ENCODE data around the gene ZNF407.

DNA sequence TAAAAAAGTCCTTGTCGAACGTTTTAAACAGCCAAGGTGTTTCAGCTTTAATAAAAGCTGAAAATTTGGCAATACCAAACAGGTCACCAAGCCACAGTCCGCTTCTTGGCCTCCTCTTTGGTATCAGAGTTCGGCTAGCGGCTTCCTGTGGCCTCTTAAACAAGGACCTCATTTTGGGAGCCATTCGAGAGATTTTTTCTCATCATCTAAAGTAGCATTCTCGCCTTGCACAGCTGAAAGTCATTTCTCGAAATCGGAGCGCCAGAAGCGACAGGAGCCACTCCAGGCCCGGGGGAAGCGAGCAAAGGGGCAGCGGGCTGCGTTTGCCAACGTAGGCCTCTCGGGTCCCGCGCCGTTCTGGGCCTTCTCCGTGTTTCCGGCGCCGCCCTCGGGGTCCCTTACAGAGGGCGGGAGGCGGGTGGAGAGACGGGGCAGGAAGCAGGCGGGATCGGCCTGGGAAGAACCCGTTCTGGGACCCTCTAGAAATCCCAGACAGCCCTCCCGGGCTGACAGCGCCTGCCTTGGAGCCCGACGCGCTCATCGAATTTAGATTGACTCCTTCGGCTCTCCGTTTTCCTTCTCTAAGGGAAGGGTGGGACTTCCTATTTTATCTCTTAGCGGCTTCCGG is 522 bp upstream of the ZNF407 start:
- no peak for TF ChIP-seq ZFP30 (CRISPR knock-in tag; IDR thresholded peaks at IDR 0.05)
- no peak for TF ChIP-seq TCF4 (CRISPR knock-in tag; IDR thresholded peaks at IDR 0.05; ENCODE audit: borderline replicate concordance)
- no peak for TF ChIP-seq BACH2 (CRISPR knock-in tag; IDR thresholded peaks at IDR 0.05; ENCODE audit: borderline replicate concordance)
- TF ChIP-seq ZFP3 (CRISPR knock-in tag; IDR thresholded peaks at IDR 0.05) = no peak
- no peak for TF ChIP-seq CSDC2 (CRISPR knock-in tag; IDR thresholded peaks at IDR 0.05)
- TF ChIP-seq PATZ1 (CRISPR knock-in tag; IDR thresholded peaks at IDR 0.05; ENCODE audit: borderline replicate concordance) = no peak
- no peak for TF ChIP-seq SNAI2 (CRISPR knock-in tag; IDR thresholded peaks at IDR 0.05)
- TF ChIP-seq OSR1 (CRISPR knock-in tag; IDR thresholded peaks at IDR 0.05) = no peak
- TF ChIP-seq TOX (CRISPR knock-in tag; IDR thresholded peaks at IDR 0.05; ENCODE audit: borderline replicate concordance) = no peak
